Skeletal muscle satellite cell (primary cell): ENCODE results near the gene GLTP.

Experiments
- H3K27me3 ChIP-seq: 2 replicates; pipeline ENCODE4 v1.7.0; 2013; ENCODE audit warnings: low read length; ENCODE audit not compliant: control insufficient read depth, insufficient read depth
- H3K36me3 ChIP-seq: 2 replicates; pipeline ENCODE4 v1.7.0; 2013; ENCODE audit warnings: mild to moderate bottlenecking, control low read depth, low read length; ENCODE audit not compliant: insufficient read depth
- H3K4me1 ChIP-seq: 2 replicates; pipeline ENCODE4 v1.7.0; 2013; ENCODE audit warnings: low read length; ENCODE audit not compliant: control insufficient read depth, insufficient read depth
- H3K4me2 ChIP-seq: 2 replicates; pipeline ENCODE4 v1.7.0; 2013; ENCODE audit warnings: mild to moderate bottlenecking, low read length
- H3K4me3 ChIP-seq: 2 replicates; pipeline ENCODE4 v1.7.0; 2013; ENCODE audit warnings: low read length
- H3K9ac ChIP-seq: 2 replicates; pipeline ENCODE4 v1.7.0; 2013; ENCODE audit warnings: mild to moderate bottlenecking, low read depth, low read length, moderate library complexity
- H3K9me3 ChIP-seq: replicated peaks from 2 replicates; pipeline ENCODE4 v1.7.0; 2013; ENCODE audit warnings: mild to moderate bottlenecking, control low read depth, low read length

The GLTP gene

DNA sequence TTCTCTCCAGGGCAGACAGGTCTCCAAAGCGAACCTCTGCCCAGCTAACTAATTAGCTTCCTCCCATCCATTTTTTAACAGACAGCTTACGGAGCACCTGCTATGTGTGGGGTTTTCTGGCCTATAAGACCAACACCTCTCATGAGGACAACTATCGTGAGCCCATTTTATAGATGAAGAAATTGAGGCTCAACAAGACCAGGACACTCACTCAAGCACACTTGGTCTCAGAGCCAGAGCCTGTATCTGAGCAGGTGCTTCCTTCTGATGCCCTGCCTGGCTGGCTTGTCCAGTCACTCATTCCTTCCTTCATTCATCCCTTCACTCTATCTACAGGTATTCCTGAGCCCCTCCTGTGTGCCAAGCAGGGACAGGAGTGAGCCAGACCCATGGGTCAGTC lies 53.3 kb downstream of the GLTP start:
- Histone ChIP-seq H3K4me1 (peaks cover 12% of the 10 kb centered on the region), H3K27me3 (peaks cover 4% of the 10 kb centered on the region), H3K4me3 (no peak overlapping the region), H3K9ac (no peak overlapping the region), H3K36me3 (no peaks in the 10 kb centered on the region), H3K9me3 (no peaks in the 10 kb centered on the region), H3K4me2 (no peak overlapping the region)

DNA sequence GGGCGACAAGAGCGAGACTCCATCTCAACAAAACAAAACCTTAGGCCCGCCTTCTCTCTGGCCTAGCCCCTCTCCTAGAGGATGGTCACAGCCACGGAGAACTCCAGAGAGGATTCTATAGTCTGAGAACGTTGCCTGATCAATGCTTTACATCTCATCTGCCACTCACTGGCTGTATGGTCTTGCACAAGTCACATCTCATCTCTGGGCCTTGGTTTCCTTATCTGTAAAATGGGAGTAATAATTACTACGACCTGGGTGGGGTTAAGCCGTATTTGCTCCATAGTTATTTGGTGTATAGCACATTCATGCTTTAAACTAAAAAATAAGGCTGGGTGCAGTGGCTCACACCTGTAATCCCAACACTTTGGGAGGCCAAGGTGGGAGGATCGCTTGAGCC lies 55.6 kb downstream of the GLTP start:
- peaks cover 8% of the 10 kb centered on the region for H3K27me3 ChIP-seq
- H3K4me1 ChIP-seq = peaks cover 12% of the 10 kb centered on the region
- no peak overlapping the region for H3K9ac ChIP-seq
- H3K9me3 ChIP-seq = no peaks in the 10 kb centered on the region
- no peaks in the 10 kb centered on the region for H3K36me3 ChIP-seq
- H3K4me3 ChIP-seq = no peak overlapping the region
- no peak overlapping the region for H3K4me2 ChIP-seq

DNA sequence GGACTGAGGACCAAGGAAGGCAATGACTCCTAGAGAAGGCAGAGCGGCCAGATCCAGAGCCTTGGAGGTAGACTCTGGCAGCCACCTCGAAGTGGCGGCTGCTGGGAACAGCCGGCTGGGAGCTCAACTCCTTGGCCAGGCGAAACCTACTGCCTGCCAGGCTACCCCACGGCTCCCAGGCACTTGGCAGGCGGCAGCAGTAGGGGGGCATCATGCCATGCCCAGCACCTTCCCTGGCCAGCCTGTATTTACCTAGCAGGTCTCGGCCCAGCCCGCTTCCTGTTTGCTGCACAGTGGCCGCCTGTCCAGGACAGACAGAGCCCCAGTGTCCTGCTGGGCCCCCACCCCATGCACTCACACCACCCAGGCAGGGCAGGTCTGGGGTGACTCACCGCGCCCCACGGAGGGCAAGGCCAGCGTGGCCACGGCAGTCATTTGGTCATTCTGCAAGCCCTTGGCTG lies 57.4 kb downstream of the GLTP start:
- no peaks in the 10 kb centered on the region for H3K9me3 ChIP-seq
- peaks cover 13% of the 10 kb centered on the region for H3K27me3 ChIP-seq
- H3K4me2 ChIP-seq = peak overlapping the region; percentile 62
- H3K4me3 ChIP-seq = peak overlapping the region; percentile 40
- no peak overlapping the region for H3K9ac ChIP-seq
- H3K36me3 ChIP-seq = no peaks in the 10 kb centered on the region
- H3K4me1 ChIP-seq = peaks cover 12% of the 10 kb centered on the region

DNA sequence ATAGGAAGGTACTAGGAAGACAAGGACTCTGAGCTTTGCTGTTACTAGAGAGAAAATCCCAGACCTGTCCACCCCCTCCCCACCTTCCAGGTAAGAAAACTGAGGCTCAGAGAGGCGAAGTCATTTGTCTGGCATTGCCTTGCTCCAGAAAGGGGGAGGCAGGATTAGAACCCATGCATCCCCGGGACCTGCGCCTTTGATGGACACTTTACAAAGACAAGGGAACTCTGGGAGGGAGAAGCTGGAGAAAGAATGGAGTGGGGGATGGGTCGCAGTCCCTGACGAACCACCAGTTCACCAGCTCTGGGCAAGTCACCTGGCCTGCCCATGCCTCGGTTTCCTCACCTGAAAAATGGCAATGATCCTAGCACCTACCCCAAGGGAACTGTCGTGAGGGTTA lies 57.9 kb downstream of the GLTP start:
- no peak overlapping the region for H3K4me3 ChIP-seq
- peak overlapping the region; percentile 62 for H3K4me2 ChIP-seq
- H3K9ac ChIP-seq = no peak overlapping the region
- no peaks in the 10 kb centered on the region for H3K36me3 ChIP-seq
- peaks cover 12% of the 10 kb centered on the region for H3K4me1 ChIP-seq
- H3K27me3 ChIP-seq = peaks cover 18% of the 10 kb centered on the region
- no peaks in the 10 kb centered on the region for H3K9me3 ChIP-seq

DNA sequence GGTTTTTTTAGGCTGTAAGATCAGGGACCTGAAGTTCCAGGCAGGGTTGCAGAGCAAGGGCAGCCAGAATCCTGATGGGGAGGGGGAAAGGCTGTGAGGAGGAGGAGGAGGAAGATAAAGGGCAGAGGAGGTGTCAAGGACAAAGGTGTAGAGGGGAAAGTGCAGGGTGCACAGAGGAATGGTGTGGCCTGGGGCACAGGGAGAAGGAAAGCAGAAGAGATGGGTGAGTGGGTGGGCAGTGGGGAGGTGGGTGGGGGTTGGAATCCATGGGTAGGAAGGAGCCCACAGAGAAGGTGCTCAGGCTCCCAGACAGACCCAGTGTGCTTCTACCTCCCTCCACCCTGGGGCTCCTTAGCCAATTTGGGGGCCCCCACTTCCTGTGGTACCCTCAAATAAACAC lies 58.4 kb downstream of the GLTP start:
- Histone ChIP-seq H3K4me1 (peaks cover 12% of the 10 kb centered on the region), H3K9ac (no peak overlapping the region), H3K36me3 (no peaks in the 10 kb centered on the region), H3K9me3 (no peaks in the 10 kb centered on the region), H3K27me3 (peaks cover 18% of the 10 kb centered on the region), H3K4me3 (no peak overlapping the region), H3K4me2 (no peak overlapping the region)

DNA sequence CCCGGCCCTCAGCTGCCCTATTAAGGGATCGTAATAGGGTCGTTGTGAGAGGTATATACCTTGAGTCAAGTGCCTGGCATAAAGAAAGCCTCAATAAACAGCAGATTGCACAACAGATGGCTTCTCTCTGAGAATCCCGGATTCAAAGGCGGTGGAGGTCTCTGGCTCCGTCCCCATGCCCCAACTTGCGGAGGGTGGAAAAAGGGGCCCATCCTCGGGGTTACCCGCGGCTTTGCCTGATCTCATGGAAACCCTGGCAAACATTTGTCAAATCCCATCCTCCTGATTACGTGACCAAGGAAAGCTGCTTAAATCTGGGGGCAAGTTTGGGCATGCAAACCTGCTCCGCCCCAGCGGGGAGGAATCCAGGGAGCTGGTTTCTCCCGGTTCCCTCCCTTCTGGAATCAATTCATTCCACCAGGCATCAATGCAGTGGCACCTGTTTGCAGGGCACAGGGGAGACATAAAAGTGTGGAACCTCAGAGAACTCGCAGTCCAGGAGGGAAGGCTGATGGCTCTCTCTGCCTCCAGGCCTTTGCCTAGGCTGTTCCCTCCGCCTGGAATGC lies 59.4 kb downstream of the GLTP start:
- H3K27me3 ChIP-seq = peaks cover 19% of the 10 kb centered on the region
- no peak overlapping the region for H3K4me2 ChIP-seq
- no peaks in the 10 kb centered on the region for H3K9me3 ChIP-seq
- H3K4me3 ChIP-seq = no peak overlapping the region
- peaks cover 12% of the 10 kb centered on the region for H3K4me1 ChIP-seq
- H3K9ac ChIP-seq = no peak overlapping the region
- H3K36me3 ChIP-seq = no peaks in the 10 kb centered on the region

DNA sequence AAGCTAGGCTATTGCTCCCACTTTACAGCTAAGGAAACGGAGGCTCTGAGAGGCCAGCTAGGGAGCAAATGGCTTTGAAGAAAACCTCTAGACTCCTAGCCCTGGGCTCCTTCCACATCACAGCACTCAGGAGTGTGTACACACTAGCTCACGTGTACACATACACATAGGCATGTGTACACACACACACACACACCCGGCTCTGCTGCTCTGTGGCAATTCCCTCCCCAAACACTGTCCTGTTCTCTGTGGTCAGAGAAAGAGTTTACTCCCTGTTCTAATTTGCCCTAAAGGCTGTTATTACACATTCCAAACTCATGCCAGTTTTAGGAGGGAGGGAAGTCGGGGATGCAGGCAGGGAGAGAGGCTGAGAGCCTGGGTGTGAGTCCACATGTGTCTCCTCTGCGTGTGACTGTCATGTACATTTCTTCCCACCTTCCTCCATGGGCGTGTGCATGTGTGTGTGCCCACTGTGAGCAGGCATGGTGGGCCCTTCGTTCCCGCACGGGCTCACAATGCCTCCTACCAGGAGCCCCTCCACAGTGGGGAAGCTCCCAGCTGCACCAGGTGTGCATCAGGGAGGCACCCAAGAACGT lies 61.3 kb downstream of the GLTP start:
- Histone ChIP-seq H3K4me3 (no peak overlapping the region), H3K4me1 (peaks cover 12% of the 10 kb centered on the region), H3K27me3 (peaks cover 23% of the 10 kb centered on the region), H3K9me3 (no peaks in the 10 kb centered on the region), H3K36me3 (no peaks in the 10 kb centered on the region), H3K9ac (no peak overlapping the region), H3K4me2 (no peak overlapping the region)

DNA sequence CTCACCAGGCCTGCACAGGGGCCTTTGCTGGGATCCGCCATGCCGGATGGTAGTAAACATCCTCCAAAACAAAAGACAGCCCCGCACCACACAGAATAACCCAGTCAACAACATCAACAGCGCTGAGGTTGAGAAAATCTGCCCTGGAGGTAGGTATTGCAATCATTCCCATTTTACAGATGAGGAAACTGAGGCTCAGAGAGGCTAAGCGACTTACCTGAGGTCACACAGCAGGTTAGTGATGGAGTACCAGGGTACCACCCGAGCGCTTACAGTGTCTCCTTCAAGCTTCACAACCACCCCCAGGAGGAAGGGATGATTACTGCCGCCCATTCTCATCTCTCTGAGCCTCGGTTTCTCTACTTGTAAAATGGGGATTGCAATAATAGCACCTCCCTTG lies 62.1 kb downstream of the GLTP start:
- Histone ChIP-seq H3K9ac (no peak overlapping the region), H3K4me3 (no peak overlapping the region), H3K4me2 (no peak overlapping the region), H3K27me3 (peaks cover 23% of the 10 kb centered on the region), H3K36me3 (no peaks in the 10 kb centered on the region), H3K4me1 (peaks cover 8% of the 10 kb centered on the region), H3K9me3 (no peaks in the 10 kb centered on the region)

DNA sequence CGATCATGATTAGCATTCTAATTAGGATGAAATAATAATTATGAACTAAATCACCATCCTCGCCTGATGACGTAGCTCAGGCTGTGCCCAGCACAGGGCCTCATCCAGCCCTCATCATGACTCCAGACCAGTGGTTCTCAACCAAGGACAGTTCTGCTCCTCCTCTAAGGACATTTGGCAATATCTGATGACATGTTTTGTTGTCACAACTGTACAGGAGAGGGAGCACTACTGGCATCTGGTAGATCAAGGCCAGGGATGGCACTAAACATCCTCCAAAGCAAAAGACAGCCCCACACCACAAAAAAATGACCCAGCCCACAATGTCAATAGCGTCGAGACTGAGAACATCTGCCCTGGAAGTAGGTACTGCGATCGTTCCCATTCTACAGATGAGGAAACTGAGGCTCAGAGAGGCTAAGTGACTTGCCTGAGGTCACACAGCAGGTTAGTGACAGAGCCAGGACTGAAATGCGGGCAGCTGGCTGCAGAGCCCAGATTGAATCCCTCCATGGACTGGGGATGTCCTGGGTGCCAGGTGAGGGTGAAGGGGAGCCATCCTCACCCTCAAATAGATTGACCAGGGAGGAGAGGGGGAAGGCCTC lies 62.6 kb downstream of the GLTP start:
- H3K4me3 ChIP-seq = no peak overlapping the region
- peaks cover 23% of the 10 kb centered on the region for H3K27me3 ChIP-seq
- no peak overlapping the region for H3K9ac ChIP-seq
- H3K4me1 ChIP-seq = peaks cover 3% of the 10 kb centered on the region
- H3K9me3 ChIP-seq = no peaks in the 10 kb centered on the region
- H3K4me2 ChIP-seq = no peak overlapping the region
- H3K36me3 ChIP-seq = no peaks in the 10 kb centered on the region

DNA sequence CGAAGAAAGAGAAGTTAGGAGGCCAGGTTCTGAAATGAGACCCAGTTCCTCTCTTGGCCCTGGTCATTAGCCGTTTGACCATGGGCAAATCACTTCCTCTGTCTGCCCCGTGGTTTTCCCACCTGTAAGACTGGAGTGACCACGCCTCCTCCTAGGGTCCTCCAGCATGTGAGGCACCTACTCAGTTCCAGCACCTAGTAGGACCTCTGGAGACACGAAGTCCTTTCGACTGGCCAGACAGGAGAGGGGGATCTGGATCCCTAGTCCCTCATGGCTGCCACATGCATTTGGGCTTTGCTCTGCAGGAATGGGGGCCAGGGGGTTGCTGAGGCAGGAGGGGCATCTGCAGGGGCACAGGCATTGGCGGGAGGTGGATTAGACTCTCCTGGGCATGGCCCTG lies 63.5 kb downstream of the GLTP start:
- H3K4me3 ChIP-seq = no peak overlapping the region
- no peak overlapping the region for H3K4me2 ChIP-seq
- no peaks in the 10 kb centered on the region for H3K9me3 ChIP-seq
- H3K9ac ChIP-seq = no peak overlapping the region
- no peaks in the 10 kb centered on the region for H3K4me1 ChIP-seq
- H3K27me3 ChIP-seq = peaks cover 23% of the 10 kb centered on the region
- no peaks in the 10 kb centered on the region for H3K36me3 ChIP-seq

DNA sequence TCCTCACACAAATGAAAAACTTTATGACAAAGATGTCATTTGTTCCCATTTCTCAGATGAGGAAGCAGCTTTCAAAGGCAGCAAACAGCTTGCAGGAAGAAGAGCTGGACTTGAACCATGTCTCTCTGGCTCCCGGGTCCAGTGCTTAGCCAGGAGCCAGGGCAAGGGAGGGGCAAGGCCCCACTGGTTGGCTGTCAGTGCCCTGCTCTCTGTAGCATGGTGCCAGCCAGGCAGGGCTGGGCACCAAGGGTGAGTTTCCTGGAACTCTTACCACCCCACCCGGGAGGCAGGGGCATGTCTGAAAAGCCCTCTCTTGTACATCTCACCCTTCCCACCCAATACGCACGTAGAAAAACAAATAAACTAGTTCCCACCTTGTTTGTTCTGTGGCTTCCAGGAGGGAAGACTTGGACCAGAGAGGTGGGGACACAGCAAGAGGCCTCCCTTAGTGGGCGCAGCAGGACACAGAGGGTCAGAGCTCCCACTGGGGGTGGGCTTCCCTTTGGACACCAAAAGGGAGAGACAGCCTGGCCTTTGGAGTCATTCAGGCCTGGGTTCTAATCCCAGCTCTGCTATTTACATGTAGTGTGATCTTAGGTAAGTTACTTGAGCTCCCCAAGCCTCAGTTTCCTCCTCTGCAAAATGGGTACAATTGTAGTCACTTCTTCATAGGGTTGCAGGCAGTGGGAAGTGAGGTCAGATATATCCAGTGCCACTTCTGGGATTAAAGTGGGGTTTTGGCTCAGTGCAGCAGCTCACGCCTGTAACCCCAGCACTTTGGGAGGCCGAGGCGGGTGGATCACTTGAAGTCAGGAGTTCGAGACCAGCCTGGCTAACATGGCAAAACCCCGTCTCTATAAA lies 64.4 kb downstream of the GLTP start:
- no peaks in the 10 kb centered on the region for H3K9me3 ChIP-seq
- peaks cover 20% of the 10 kb centered on the region for H3K27me3 ChIP-seq
- no peaks in the 10 kb centered on the region for H3K4me1 ChIP-seq
- no peaks in the 10 kb centered on the region for H3K36me3 ChIP-seq
- no peak overlapping the region for H3K4me3 ChIP-seq
- H3K4me2 ChIP-seq = no peak overlapping the region
- no peak overlapping the region for H3K9ac ChIP-seq
